ENCODE measurements around the gene DTHD1.

DNA sequence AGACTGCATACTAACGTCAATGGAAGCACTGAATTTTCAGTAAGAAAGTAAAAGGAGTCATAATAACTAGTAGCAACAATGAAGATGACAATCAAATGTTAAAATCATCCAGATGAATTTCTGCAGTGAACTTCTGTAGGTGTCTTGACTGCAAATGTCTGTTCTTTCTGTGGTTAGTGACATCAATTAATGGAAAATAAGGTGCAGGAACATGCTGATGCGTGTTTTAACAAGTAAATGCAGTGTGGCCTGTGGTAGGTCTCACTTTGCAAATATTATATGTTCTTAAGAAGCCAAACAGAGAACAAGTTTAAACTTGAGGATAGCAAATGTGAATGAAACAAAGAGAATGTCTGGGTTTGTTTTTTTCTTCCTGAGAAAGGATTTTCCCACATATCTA is 2.6 kb upstream of the DTHD1 start:
- TF ChIP-seq CTCF (optimal IDR thresholded peaks at IDR 0.05 in 1 of 3, IDR thresholded peaks at IDR 0.05 in 1 of 3, conservative IDR thresholded peaks at IDR 0.05 in 1 of 3; ENCODE audit: extremely low read depth in 1 of 3, insufficient read depth in 2 of 3, low read length in 3 of 3) (no peak), EZH2 (IDR thresholded peaks at IDR 0.05; ENCODE audit: low read length) (no peak)

All from keratinocyte (primary cell).